ENCODE results near the gene POU3F1.

POU3F1 gene

DNA sequence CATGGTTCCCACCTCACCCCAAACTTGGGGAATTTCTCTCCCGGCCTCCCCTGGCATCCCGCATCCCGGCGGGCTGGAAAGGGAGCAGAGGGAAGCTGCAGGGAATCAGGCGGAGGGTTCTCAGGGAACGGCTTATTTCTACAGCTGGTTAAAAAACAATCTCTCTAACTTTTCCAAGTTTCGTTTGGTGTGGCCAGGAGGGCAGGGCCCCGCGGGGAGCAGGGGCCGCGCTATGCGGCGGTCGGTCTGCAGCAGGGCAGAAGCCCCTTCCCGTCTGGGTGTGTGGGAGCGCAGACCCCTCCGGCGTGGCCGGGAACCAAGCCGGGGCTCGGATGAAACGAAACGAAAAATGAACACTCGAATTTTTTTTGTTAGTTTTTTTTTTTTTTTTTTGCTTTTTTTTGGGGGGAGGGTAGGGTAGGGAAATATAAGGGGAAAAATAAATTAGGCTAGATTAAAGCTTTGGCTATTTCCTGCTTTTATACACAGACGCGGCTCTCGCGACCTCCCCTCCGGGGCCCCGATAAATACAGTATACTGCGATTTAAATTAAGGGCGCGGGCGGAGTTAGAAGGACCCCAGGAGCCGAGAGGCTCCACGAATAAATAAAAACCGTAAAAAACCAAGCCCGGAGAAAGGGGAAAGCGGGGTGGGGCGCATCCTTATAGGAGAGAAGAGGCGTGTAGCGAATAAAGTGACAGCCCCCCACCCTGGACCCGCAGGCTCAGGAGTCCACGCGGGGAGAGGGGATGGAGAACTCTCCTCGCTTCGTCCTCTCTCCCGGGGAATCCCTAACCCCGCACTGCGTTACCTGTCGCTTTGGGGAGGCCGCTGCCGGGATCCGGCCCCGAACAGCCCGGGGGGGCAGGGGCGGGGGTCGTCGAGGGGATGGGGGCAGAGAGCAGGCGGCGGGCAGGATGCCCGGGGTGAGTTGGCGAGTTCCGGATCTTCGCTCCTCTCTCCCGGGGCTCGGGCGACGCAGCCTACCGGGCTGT is 2.1 kb downstream of the POU3F1 start:
- Histone ChIP-seq H4K20me1 (ENCODE audit: low read depth, low read length) (no peaks in the 10 kb centered on the region), H3K79me2 (ENCODE audit: insufficient read depth, low read length) (no peaks in the 10 kb centered on the region), H3K36me3 (ENCODE audit: low read length) (no peaks in the 10 kb centered on the region), H3K9ac (ENCODE audit: low read length) (peak overlapping the region; percentile 8; the same call in 1 of the 2 replicates), H3F3A (ENCODE audit: insufficient read depth) (no peaks in the 10 kb centered on the region), H3K9me2 (replicated peaks; ENCODE audit: insufficient read depth, low read length) (no peaks in the 10 kb centered on the region), H3K4me3 (ENCODE audit: insufficient read depth, low read length, poor library complexity, severe bottlenecking) (peak overlapping the region; percentile 28), H3K9me3 (ENCODE audit: insufficient read depth, low read length) (no peaks in the 10 kb centered on the region), H2AFZ (ENCODE audit: low read depth, low read length, severe bottlenecking) (no peak overlapping the region), H3K27ac (ENCODE audit: low read depth, low read length) (no peak overlapping the region), H3K27me3 (ENCODE audit: low read length) (no peaks in the 10 kb centered on the region), H3K4me2 (ENCODE audit: low read depth, low read length, poor library complexity, severe bottlenecking) (peak overlapping the region; percentile 44)
- no peak for TF ChIP-seq CTCF (IDR thresholded peaks at IDR 0.05; ENCODE audit: insufficient read depth, low read length, poor library complexity, severe bottlenecking)
- TF ChIP-seq EZH2phosphoT487 (conservative IDR thresholded peaks at IDR 0.05; ENCODE audit: low read length): no peak; the same call in 1 of the 2 replicates

DNA sequence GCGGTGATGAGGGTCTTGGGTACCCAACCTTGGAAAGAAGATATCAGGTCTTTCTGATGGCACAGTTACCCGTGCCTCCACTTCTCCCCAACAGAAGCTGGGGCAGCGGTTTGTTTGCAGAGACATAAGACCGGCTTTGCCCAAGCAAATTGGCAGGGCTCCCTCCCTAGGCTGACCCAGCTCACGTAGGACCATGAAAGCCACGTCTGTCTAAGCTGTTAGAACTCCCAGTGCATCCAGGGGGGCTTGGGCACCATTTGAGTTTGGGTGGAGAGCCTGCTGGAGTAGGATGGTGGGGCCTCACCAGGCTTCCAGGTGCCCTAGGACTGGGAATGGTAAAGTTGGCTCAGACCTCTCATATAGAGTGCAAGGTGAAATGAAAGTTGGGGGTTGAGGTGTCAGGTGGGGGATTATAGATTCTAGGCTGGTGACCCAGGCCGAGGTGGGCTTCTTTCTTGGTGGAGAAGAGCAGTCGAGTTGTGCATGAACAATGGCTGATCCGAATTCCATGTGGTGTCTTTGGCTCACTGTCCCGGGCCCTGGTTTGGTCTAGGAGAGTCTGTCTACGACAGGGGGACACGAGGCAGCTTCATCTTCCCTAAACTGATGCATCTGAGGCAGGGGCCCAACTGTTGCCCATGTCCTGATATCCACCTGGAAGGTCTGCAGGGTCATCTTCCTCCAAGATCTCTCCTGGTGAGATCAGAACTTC is 3.4 kb downstream of the POU3F1 start:
- Histone ChIP-seq H3K9ac (ENCODE audit: low read length) (no peak overlapping the region), H3K4me2 (ENCODE audit: low read depth, low read length, poor library complexity, severe bottlenecking) (no peak overlapping the region), H3K27me3 (ENCODE audit: low read length) (no peaks in the 10 kb centered on the region), H2AFZ (ENCODE audit: low read depth, low read length, severe bottlenecking) (no peak overlapping the region), H3K9me2 (replicated peaks; ENCODE audit: insufficient read depth, low read length) (no peaks in the 10 kb centered on the region), H4K20me1 (ENCODE audit: low read depth, low read length) (no peaks in the 10 kb centered on the region), H3K4me3 (ENCODE audit: insufficient read depth, low read length, poor library complexity, severe bottlenecking) (no peak overlapping the region), H3K27ac (ENCODE audit: low read depth, low read length) (no peak overlapping the region), H3K9me3 (ENCODE audit: insufficient read depth, low read length) (no peaks in the 10 kb centered on the region), H3K36me3 (ENCODE audit: low read length) (no peaks in the 10 kb centered on the region), H3F3A (ENCODE audit: insufficient read depth) (no peaks in the 10 kb centered on the region), H3K79me2 (ENCODE audit: insufficient read depth, low read length) (no peaks in the 10 kb centered on the region)
- no peak for TF ChIP-seq CTCF (IDR thresholded peaks at IDR 0.05; ENCODE audit: insufficient read depth, low read length, poor library complexity, severe bottlenecking)
- TF ChIP-seq EZH2phosphoT487 (conservative IDR thresholded peaks at IDR 0.05; ENCODE audit: low read length): no peak

- H3K27me3 ChIP-seq (ENCODE audit: low read length): no peaks in the 10 kb centered on the region
- H3K4me3 ChIP-seq (ENCODE audit: insufficient read depth, low read length, poor library complexity, severe bottlenecking): no peak overlapping the region
- H3K9ac ChIP-seq (ENCODE audit: low read length): no peak overlapping the region
- H3K27ac ChIP-seq (ENCODE audit: low read depth, low read length): no peak overlapping the region
- H3K79me2 ChIP-seq (ENCODE audit: insufficient read depth, low read length): no peaks in the 10 kb centered on the region
- H3K9me2 ChIP-seq (replicated peaks; ENCODE audit: insufficient read depth, low read length): no peaks in the 10 kb centered on the region
- no peaks in the 10 kb centered on the region for H4K20me1 ChIP-seq (ENCODE audit: low read depth, low read length)
- no peak overlapping the region for H2AFZ ChIP-seq (ENCODE audit: low read depth, low read length, severe bottlenecking)
- no peaks in the 10 kb centered on the region for H3K36me3 ChIP-seq (ENCODE audit: low read length)
- no peaks in the 10 kb centered on the region for H3F3A ChIP-seq (ENCODE audit: insufficient read depth)
- H3K4me2 ChIP-seq (ENCODE audit: low read depth, low read length, poor library complexity, severe bottlenecking): no peak overlapping the region
- no peaks in the 10 kb centered on the region for H3K9me3 ChIP-seq (ENCODE audit: insufficient read depth, low read length)
- no peak for TF ChIP-seq CTCF (IDR thresholded peaks at IDR 0.05; ENCODE audit: insufficient read depth, low read length, poor library complexity, severe bottlenecking)
- TF ChIP-seq EZH2phosphoT487 (conservative IDR thresholded peaks at IDR 0.05; ENCODE audit: low read length): no peak
Observed at GRCh38 chr1:38041936-38042834, 4.4 kb downstream of the POU3F1 start.

All from SU-DHL-6 (cell line).